ENCODE measurements around the gene RNF26. TPM values are rescaled to one million over a fixed set of nuclear protein-coding genes. Genes with fewer than 3 reads are reported as not detected.

Gene RNF26
- total and polyA plus RNA-seq, 2 of the 13 experiments (the other 11 are each of a cell fraction or from before 2014, with no cell fraction given): 11.9 to 26.3 TPM

DNA sequence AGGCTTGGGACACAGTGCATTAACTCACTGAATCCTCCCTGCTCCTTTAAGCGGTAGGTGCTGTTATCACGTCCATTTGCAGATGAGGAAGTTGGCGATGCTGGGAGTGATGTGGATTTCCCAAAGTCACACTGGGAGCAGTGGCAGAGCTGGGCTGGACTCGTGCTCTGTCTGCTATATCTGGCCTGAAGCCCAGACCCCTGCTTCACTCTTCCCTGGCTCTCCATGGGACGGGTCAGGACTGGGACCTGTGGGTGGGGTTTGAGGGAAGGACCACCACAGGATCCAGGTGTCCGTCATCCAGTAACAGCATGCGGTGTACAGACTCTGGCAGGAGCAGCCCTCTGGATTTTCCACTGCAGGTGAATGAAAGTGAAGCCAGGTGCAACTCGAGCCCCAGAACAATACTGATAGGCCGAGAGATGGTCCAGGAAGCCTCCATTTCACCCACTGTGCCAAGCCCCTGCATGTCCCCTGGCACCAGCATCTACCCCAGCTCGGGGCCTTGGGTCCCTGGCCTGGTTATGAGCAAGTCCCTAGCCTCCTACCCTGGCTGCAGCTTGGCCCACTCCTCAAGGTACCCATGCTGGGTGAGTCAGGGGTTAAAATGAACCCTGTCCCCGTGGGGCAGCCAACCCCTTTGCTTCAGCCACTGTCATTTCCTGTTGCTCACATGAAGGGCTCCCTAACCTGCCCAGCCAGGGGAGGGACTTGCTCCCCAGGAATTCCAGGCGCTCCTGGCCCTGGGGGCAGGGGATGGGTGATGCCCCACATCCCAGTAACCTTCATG, 43.0 kb downstream of the RNF26 start (continued):
- no peak for TF ChIP-seq SRSF4 (IDR thresholded peaks at IDR 0.05; ENCODE audit: low read depth, low read length, poor library complexity, severe bottlenecking)
- peak; percentile 19; the same call in 1 of the 2 replicates for TF ChIP-seq GABPB1 (CRISPR knock-in tag; IDR thresholded peaks at IDR 0.05)
- TF ChIP-seq, protein P1, sequence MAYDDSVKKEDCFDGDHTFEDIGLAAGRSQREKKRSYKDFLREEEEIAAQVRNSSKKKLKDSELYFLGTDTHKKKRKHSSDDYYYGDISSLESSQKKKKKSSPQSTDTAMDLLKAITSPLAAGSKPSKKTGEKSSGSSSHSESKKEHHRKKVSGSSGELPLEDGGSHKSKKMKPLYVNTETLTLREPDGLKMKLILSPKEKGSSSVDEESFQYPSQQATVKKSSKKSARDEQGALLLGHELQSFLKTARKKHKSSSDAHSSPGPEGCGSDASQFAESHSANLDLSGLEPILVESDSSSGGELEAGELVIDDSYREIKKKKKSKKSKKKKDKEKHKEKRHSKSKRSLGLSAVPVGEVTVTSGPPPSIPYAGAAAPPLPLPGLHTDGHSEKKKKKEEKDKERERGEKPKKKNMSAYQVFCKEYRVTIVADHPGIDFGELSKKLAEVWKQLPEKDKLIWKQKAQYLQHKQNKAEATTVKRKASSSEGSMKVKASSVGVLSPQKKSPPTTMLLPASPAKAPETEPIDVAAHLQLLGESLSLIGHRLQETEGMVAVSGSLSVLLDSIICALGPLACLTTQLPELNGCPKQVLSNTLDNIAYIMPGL (CRISPR knock-in tag; IDR thresholded peaks at IDR 0.05; ENCODE audit: borderline replicate concordance in 1 of 2, low read depth in 1 of 2): no peak
- TF ChIP-seq ZNF563 (CRISPR knock-in tag; IDR thresholded peaks at IDR 0.05): no peak
- TF ChIP-seq, protein P2, sequence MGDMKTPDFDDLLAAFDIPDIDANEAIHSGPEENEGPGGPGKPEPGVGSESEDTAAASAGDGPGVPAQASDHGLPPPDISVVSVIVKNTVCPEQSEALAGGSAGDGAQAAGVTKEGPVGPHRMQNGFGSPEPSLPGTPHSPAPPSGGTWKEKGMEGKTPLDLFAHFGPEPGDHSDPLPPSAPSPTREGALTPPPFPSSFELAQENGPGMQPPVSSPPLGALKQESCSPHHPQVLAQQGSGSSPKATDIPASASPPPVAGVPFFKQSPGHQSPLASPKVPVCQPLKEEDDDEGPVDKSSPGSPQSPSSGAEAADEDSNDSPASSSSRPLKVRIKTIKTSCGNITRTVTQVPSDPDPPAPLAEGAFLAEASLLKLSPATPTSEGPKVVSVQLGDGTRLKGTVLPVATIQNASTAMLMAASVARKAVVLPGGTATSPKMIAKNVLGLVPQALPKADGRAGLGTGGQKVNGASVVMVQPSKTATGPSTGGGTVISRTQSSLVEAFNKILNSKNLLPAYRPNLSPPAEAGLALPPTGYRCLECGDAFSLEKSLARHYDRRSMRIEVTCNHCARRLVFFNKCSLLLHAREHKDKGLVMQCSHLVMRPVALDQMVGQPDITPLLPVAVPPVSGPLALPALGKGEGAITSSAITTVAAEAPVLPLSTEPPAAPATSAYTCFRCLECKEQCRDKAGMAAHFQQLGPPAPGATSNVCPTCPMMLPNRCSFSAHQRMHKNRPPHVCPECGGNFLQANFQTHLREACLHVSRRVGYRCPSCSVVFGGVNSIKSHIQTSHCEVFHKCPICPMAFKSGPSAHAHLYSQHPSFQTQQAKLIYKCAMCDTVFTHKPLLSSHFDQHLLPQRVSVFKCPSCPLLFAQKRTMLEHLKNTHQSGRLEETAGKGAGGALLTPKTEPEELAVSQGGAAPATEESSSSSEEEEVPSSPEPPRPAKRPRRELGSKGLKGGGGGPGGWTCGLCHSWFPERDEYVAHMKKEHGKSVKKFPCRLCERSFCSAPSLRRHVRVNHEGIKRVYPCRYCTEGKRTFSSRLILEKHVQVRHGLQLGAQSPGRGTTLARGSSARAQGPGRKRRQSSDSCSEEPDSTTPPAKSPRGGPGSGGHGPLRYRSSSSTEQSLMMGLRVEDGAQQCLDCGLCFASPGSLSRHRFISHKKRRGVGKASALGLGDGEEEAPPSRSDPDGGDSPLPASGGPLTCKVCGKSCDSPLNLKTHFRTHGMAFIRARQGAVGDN (CRISPR knock-in tag; IDR thresholded peaks at IDR 0.05): peak; percentile 68
- no peak for TF ChIP-seq SIX4 (CRISPR knock-in tag; IDR thresholded peaks at IDR 0.05)
- no peak for TF ChIP-seq IKZF1 (IDR thresholded peaks at IDR 0.05)
- TF ChIP-seq KLF13 (CRISPR knock-in tag; IDR thresholded peaks at IDR 0.05): no peak
- no peak for TF ChIP-seq RAD21 (CRISPR knock-in tag; IDR thresholded peaks at IDR 0.05)
- no peak for TF ChIP-seq RARG (CRISPR knock-in tag; IDR thresholded peaks at IDR 0.05; ENCODE audit: low read depth)
- no peak for TF ChIP-seq ARNT2 (CRISPR knock-in tag; IDR thresholded peaks at IDR 0.05; ENCODE audit: low read depth)
- no peak for TF ChIP-seq REXO4 (CRISPR knock-in tag; IDR thresholded peaks at IDR 0.05; ENCODE audit: borderline replicate concordance)
- no peak for TF ChIP-seq ZNF781 (CRISPR knock-in tag; IDR thresholded peaks at IDR 0.05; ENCODE audit: borderline replicate concordance, not compliant biosample characterization)
